GM12872 (cell line): ENCODE data around the gene WNT2B.

Experiments
- TF ChIP-seq, protein P1 (sequence below): IDR thresholded peaks from 3 replicates; pipeline ENCODE4 v1.5.1; 2011; ENCODE audit warnings: low read depth, mild to moderate bottlenecking, low read length, moderate library complexity; ENCODE audit not compliant: insufficient read depth

Gene WNT2B

DNA sequence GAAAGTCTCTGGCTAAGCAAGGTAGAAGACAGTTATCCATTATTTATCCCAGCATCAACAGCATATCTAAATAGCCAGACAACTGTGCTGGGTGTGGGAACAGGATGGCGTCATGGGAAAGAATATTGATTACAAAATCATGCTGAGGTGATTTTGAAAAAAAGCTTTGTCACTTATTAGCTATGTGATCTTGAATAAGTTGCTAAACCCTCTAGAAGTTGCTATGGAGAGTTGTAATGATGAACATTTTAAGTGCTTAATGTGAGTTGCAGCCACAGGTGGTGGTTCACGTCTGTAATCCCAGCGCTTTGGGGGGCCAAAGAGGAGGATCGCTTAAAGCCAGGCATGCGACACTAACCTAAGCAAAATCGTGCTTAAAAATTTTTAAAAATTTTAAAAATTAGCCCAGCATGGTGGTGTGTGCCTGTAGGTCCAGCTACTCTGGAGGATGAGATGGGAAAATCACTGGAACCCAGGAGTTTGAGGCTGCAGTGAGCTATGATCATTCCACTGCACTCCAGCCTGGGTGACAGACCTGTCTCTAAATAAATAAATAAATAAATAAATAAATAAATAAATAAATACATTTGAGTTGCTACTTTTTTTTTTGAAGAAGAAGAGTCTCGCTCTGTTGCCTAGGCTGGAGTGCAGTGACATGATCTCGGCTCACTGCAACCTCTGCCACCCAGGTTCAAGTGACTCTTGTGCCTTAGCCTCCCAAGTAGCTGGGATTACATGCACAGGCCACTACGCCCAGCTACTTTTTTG is 33.6 kb downstream of the WNT2B start:
- TF ChIP-seq, protein P1, sequence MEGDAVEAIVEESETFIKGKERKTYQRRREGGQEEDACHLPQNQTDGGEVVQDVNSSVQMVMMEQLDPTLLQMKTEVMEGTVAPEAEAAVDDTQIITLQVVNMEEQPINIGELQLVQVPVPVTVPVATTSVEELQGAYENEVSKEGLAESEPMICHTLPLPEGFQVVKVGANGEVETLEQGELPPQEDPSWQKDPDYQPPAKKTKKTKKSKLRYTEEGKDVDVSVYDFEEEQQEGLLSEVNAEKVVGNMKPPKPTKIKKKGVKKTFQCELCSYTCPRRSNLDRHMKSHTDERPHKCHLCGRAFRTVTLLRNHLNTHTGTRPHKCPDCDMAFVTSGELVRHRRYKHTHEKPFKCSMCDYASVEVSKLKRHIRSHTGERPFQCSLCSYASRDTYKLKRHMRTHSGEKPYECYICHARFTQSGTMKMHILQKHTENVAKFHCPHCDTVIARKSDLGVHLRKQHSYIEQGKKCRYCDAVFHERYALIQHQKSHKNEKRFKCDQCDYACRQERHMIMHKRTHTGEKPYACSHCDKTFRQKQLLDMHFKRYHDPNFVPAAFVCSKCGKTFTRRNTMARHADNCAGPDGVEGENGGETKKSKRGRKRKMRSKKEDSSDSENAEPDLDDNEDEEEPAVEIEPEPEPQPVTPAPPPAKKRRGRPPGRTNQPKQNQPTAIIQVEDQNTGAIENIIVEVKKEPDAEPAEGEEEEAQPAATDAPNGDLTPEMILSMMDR, result no peak

DNA sequence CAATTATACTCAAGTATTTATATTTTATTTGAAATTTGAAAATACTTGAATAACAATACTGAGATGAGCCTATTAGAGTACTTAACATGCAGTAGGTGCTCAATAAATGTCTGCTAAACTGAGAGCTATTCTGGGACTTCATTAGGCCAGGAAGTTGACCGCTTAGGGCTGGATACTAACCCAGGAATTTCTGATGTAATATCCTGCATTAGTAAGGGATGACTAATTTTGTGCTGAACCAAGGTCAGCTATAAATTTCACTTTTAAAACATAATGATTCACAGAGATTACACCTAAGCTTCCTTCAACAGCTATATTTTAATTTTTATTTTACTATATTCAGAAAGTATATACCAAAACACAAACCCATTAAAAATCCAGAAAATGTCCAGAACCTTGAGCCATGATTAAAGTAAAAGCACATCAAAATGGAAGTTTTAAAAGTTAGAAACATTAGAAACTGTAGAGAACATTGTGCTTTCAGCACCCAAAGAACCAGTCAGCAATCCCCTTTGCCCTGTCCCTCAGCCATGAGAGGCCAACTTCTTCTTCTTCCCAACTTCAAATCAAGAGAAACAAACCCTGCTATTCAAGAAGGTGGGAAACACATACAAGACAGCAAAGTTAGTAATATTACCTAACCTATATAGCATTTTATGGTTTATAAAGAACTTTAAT is 35.4 kb downstream of the WNT2B start:
- TF ChIP-seq, protein P1, result no peak

DNA sequence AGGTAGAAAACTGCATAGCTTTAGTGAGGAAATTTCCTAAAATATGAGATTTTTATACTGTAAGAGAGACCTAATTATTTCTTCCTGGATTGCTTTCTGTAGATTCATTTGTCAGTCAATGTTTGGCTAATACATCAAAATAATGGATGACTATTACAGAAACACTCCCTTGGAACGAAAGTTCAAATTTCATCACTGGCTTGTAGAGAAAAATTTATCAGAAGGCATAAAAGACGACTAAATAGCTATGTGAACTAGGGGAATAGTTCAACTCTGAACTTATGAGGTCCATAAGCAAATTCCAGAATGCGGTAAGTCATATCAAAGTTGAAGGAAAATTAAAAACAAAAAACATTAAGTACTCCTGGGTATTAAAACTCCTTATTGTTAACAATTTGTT is 36.0 kb downstream of the WNT2B start:
- TF ChIP-seq, protein P1, result no peak

DNA sequence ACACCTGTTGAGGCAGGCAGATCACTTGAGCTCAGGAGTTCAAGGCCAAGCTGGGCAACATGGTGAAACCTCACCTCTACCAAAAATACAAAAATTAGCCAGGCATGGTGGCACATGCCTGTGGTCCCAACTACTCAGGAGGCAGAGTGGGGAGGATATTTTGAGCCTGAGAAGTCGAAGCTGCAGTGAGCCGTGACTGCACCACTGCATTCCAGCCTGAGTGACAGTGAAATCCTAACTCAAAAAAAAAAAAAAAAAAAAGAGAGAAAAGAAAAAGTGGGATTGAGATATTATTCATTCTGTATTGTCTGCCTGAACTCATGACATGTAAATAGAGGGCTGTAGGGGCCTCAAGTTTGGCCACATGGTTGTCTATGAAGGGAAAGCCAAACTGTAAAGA is 37.3 kb downstream of the WNT2B start:
- TF ChIP-seq, protein P1, result no peak

DNA sequence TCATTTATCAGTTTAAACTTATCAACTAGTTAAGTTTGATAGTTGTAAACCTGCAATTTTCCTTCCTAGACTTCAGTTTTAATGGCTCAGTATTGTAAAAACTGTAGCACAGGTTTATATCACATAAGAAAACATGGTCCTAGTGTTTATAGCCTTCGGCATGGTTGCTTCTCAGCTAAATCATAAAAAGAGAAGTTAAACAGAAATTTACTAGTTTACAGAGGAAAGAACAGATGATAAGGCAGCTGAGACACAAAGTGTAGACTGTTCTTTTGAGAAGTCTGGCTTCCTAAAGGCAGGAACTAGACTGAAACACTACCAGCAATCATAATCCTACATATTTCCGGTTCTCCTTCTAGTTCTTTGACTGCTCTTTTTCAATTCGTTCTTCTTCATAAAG is 39.8 kb downstream of the WNT2B start:
- TF ChIP-seq, protein P1, result no peak

DNA sequence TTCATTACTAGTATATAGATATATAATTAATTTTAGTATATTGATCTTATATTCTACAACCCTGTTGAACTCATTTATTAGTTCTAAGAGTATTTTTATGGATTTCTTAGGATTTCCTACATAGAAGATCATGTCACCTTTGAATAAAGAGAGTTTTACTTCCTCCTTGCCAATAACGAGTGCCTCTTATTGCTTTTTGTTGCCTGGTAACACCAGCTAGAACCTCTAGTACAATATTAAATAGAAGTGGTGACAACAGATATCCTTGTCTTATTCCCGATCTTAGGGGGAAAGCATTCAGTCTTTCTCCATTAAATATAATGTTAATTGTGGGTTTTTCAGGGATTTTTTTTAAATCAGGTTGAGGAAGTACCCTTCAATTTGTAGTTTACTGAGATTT is 40.8 kb downstream of the WNT2B start:
- TF ChIP-seq, protein P1, result no peak

DNA sequence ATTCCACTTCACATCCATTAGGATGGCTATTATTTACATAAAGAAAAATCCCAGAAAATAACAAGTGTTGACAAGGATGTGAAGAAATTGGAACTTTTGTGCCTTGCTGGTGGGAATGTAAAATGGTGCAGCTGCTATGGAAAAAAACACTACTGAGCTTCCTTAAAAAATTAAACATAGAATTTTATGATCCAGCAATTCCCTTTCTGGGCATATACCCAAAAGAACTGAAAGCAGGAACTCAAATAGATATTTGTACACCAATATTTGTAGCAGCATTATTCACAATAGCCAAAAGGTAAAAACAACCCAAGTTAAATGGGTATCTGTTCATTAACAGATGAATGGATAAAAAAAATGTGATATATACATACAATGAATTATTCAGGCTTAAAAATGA is 45.6 kb downstream of the WNT2B start:
- TF ChIP-seq, protein P1, result no peak
